ENCODE measurements around the gene LAMA3. TPM values are rescaled to one million over a fixed set of nuclear protein-coding genes. Genes with fewer than 3 reads are reported as not detected.

The LAMA3 gene
- total RNA-seq, 1 experiment from 2014 or later, result 5.6 TPM

- TF ChIP-seq FOSL1 (IDR thresholded peaks at IDR 0.05; ENCODE audit: low read depth) (no peak), ATF3 (IDR thresholded peaks at IDR 0.05) (no peak), EGR1 (IDR thresholded peaks at IDR 0.05; ENCODE audit: low read depth) (no peak)
- intact Hi-C loops (cut with micrococcal nuclease), result no loop called here
- DNase-seq (ENCODE audit: low read depth, low spot score) (no peak), ATAC-seq (0 out of 2 replicates have a peak, but pooled peaks have one; percentile 10)
- Histone ChIP-seq H3K27me3 (ENCODE audit: insufficient read depth, low read length) (no peaks in the 10 kb centered on the region), H3K36me3 (ENCODE audit: control insufficient read depth in 1 of 2, insufficient read depth in 2 of 2, low read length in 2 of 2) (no peaks in the 10 kb centered on the region), H3K9ac (ENCODE audit: low read length) (no peak overlapping the region), H3K9me2 (ENCODE audit: insufficient read depth) (no peaks in the 10 kb centered on the region), H3K79me2 (ENCODE audit: insufficient read depth, low read length) (no peaks in the 10 kb centered on the region), H2AFZ (ENCODE audit: low read depth, low read length, poor library complexity, severe bottlenecking) (no peak overlapping the region), H3K27ac (ENCODE audit: low read depth, low read length) (peak overlapping the region; percentile 69; the same call in 1 of the 2 replicates), H3K4me1 (ENCODE audit: control insufficient read depth in 1 of 2, insufficient read depth in 2 of 2, low read length in 2 of 2) (peaks cover 22 to 45% of the 10 kb centered on the region in 2 experiments), H3K9me3 (ENCODE audit: control insufficient read depth in 1 of 2, insufficient read depth in 1 of 2, low read depth in 1 of 2, low read length in 2 of 2) (peaks cover 0 to 4% of the 10 kb centered on the region in 2 experiments; a peak in 1 of 4 replicates), H4K20me1 (ENCODE audit: insufficient read depth) (no peaks in the 10 kb centered on the region), H3K4me3 (replicated peaks in 1 of 2; ENCODE audit: low read depth in 1 of 2, low read length in 2 of 2) (no peak overlapping the region), H3K4me2 (ENCODE audit: low read length) (peak overlapping the region; percentile 62; the same call in 1 of the 2 replicates)
- no TSS peak for BruUV-seq (replicated peaks)
- CTCF ChIA-PET, result interaction anchor here (1.8 kb wide), 1 partner anchor 16 kb away, joined by 7 read pairs; no protein-coding TSS in a partner anchor
- POLR2A ChIA-PET, result no interaction called here
- RAD21 ChIA-PET (ENCODE audit: low non-redundant PET in 1 of 2, low total read pairs in 2 of 2, uncharacterized antibody in 2 of 2, unreplicated experiment in 2 of 2), result no interaction called here
These were observed 29.5 kb downstream of the LAMA3 start for GRCh38 chr18:23718731-23719130.

GRCh38 chr18:23719634-23720201 lies 30.5 kb downstream of the LAMA3 start:
- CTCF ChIA-PET, result interaction anchor here (1.8 kb wide), 1 partner anchor 17 kb away, joined by 7 read pairs; no protein-coding TSS in a partner anchor
- peak; percentile 87 for DNase-seq (ENCODE audit: low read depth, low spot score)
- no peaks in the 10 kb centered on the region for H3K79me2 ChIP-seq (ENCODE audit: insufficient read depth, low read length)
- 0 out of 4 replicates have a peak overlapping the region, but pooled peaks of 1 of the 2 experiments have one; percentile 14 for H3K4me3 ChIP-seq (replicated peaks in 1 of 2; ENCODE audit: low read depth in 1 of 2, low read length in 2 of 2)
- peak overlapping the region; percentile 24 for H2AFZ ChIP-seq (ENCODE audit: low read depth, low read length, poor library complexity, severe bottlenecking)
- peaks cover 0 to 4% of the 10 kb centered on the region in 2 experiments; a peak in 1 of 4 replicates for H3K9me3 ChIP-seq (ENCODE audit: control insufficient read depth in 1 of 2, insufficient read depth in 1 of 2, low read depth in 1 of 2, low read length in 2 of 2)
- BruUV-seq (replicated peaks), result no TSS peak
- H3K4me1 ChIP-seq (ENCODE audit: control insufficient read depth in 1 of 2, insufficient read depth in 2 of 2, low read length in 2 of 2), result peaks cover 22 to 45% of the 10 kb centered on the region in 2 experiments
- H3K36me3 ChIP-seq (ENCODE audit: control insufficient read depth in 1 of 2, insufficient read depth in 2 of 2, low read length in 2 of 2), result no peaks in the 10 kb centered on the region
- no peak overlapping the region for H3K9ac ChIP-seq (ENCODE audit: low read length)
- H3K27me3 ChIP-seq (ENCODE audit: insufficient read depth, low read length), result no peaks in the 10 kb centered on the region
- intact Hi-C loops (cut with micrococcal nuclease), result no loop called here
- H4K20me1 ChIP-seq (ENCODE audit: insufficient read depth), result no peaks in the 10 kb centered on the region
- POLR2A ChIA-PET, result no interaction called here
- ATAC-seq, result peak; percentile 94
- H3K4me2 ChIP-seq (ENCODE audit: low read length), result peak overlapping the region; percentile 62
- RAD21 ChIA-PET (ENCODE audit: low non-redundant PET in 1 of 2, low total read pairs in 2 of 2, uncharacterized antibody in 2 of 2, unreplicated experiment in 2 of 2), result no interaction called here
- peak overlapping the region; percentile 69; the same call in 1 of the 2 replicates for H3K27ac ChIP-seq (ENCODE audit: low read depth, low read length)
- H3K9me2 ChIP-seq (ENCODE audit: insufficient read depth), result no peaks in the 10 kb centered on the region
- no peak for TF ChIP-seq EZH2 (IDR thresholded peaks at IDR 0.05)
- TF ChIP-seq SRF (IDR thresholded peaks at IDR 0.05; ENCODE audit: low read depth), result 0 out of 2 replicates have a peak, but pooled peaks have one; percentile 46
- TF ChIP-seq SP1 (IDR thresholded peaks at IDR 0.05; ENCODE audit: low read depth), result peak; percentile 68
- TF ChIP-seq JUND (IDR thresholded peaks at IDR 0.05), result peak; percentile 91
- TF ChIP-seq CEBPB (IDR thresholded peaks at IDR 0.05; ENCODE audit: low read depth), result 0 out of 2 replicates have a peak, but pooled peaks have one; percentile 40
- TF ChIP-seq SIN3A (IDR thresholded peaks at IDR 0.05; ENCODE audit: low read depth), result no peak
- peak; percentile 74 for TF ChIP-seq ATF3 (IDR thresholded peaks at IDR 0.05)
- no peak for TF ChIP-seq CTCF (IDR thresholded peaks at IDR 0.05 in 2 of 3, conservative IDR thresholded peaks at IDR 0.05 in 1 of 3; ENCODE audit: borderline replicate concordance in 1 of 3, insufficient read depth in 1 of 3, low read depth in 2 of 3, low read length in 2 of 3)
- TF ChIP-seq RAD21 (IDR thresholded peaks at IDR 0.05; ENCODE audit: low read depth), result no peak
- no peak for TF ChIP-seq ELF1 (IDR thresholded peaks at IDR 0.05; ENCODE audit: borderline replicate concordance, low read depth)
- TF ChIP-seq EZH2phosphoT487 (IDR thresholded peaks at IDR 0.05; ENCODE audit: borderline replicate concordance), result no peak
- TF ChIP-seq CBX3 (IDR thresholded peaks at IDR 0.05; ENCODE audit: low read depth), result peak; percentile 90
- TF ChIP-seq YY1 (IDR thresholded peaks at IDR 0.05; ENCODE audit: extremely low read depth, insufficient replicate concordance, low read depth, low read length), result no peak
- TF ChIP-seq POLR2AphosphoS5 (IDR thresholded peaks at IDR 0.05; ENCODE audit: low read depth, low read length), result 0 out of 2 replicates have a peak, but pooled peaks have one; percentile 25
- TF ChIP-seq FOSL1 (IDR thresholded peaks at IDR 0.05; ENCODE audit: low read depth), result peak; percentile 91
- TF ChIP-seq TCF7L2 (IDR thresholded peaks at IDR 0.05; ENCODE audit: borderline replicate concordance, extremely low read depth, insufficient read depth, insufficient read length), result no peak
- no peak for TF ChIP-seq ZFX (IDR thresholded peaks at IDR 0.05)

All from HCT116 (cell line).